ENCODE results near the gene SUPT3H.

The SUPT3H gene

GRCh38 chr6:45371924-45372573, 5.7 kb downstream of the SUPT3H start:
- peak overlapping the region; percentile 12 for H3K27ac Mint-ChIP-seq
- H3K4me1 Mint-ChIP-seq = peaks cover 37% of the 10 kb centered on the region
- no peaks in the 10 kb centered on the region for H3K9me3 Mint-ChIP-seq
- no peaks in the 10 kb centered on the region for H3K27me3 Mint-ChIP-seq
- H3K36me3 Mint-ChIP-seq (ENCODE audit: low read depth) = peaks cover 5% of the 10 kb centered on the region
- no peak for DNase-seq
- peak; percentile 65 for ATAC-seq
- no peak overlapping the region for H3K4me3 Mint-ChIP-seq

GRCh38 chr6:45369870-45370269, 7.9 kb downstream of the SUPT3H start:
- ATAC-seq = no peak
- no peak for DNase-seq
- no peak overlapping the region for H3K4me3 Mint-ChIP-seq
- H3K36me3 Mint-ChIP-seq (ENCODE audit: low read depth) = peaks cover 7% of the 10 kb centered on the region
- H3K4me1 Mint-ChIP-seq = peaks cover 27% of the 10 kb centered on the region
- no peak overlapping the region for H3K27ac Mint-ChIP-seq
- no peaks in the 10 kb centered on the region for H3K27me3 Mint-ChIP-seq
- H3K9me3 Mint-ChIP-seq = no peaks in the 10 kb centered on the region

- no peak overlapping the region for H3K4me3 Mint-ChIP-seq
- no peaks in the 10 kb centered on the region for H3K27me3 Mint-ChIP-seq
- no peak for ATAC-seq
- peaks cover 23% of the 10 kb centered on the region for H3K4me1 Mint-ChIP-seq
- no peaks in the 10 kb centered on the region for H3K9me3 Mint-ChIP-seq
- peaks cover 3% of the 10 kb centered on the region for H3K36me3 Mint-ChIP-seq (ENCODE audit: low read depth)
- DNase-seq = no peak
- no peak overlapping the region for H3K27ac Mint-ChIP-seq
These were observed 9.7 kb downstream of the SUPT3H start for GRCh38 chr6:45367999-45368398.

- H3K9me3 Mint-ChIP-seq = no peaks in the 10 kb centered on the region
- H3K4me3 Mint-ChIP-seq = no peak overlapping the region
- no peak overlapping the region for H3K27ac Mint-ChIP-seq
- H3K4me1 Mint-ChIP-seq = peaks cover 12% of the 10 kb centered on the region
- H3K36me3 Mint-ChIP-seq (ENCODE audit: low read depth) = peaks cover 7% of the 10 kb centered on the region
- ATAC-seq (no peak), DNase-seq (no peak)
- H3K27me3 Mint-ChIP-seq = no peaks in the 10 kb centered on the region
These were observed 11.2 kb downstream of the SUPT3H start for GRCh38 chr6:45366534-45366933.

GRCh38 chr6:45365036-45365435, 12.7 kb downstream of the SUPT3H start:
- Mint-ChIP-seq H3K27me3 (no peaks in the 10 kb centered on the region), H3K4me3 (no peak overlapping the region), H3K9me3 (no peaks in the 10 kb centered on the region), H3K36me3 (ENCODE audit: low read depth) (peaks cover 8% of the 10 kb centered on the region), H3K27ac (no peak overlapping the region), H3K4me1 (peaks cover 8% of the 10 kb centered on the region)
- ATAC-seq = no peak
- DNase-seq = no peak

- DNase-seq = no peak
- no peaks in the 10 kb centered on the region for H3K9me3 Mint-ChIP-seq
- H3K4me1 Mint-ChIP-seq = peaks cover 6% of the 10 kb centered on the region
- no peaks in the 10 kb centered on the region for H3K27me3 Mint-ChIP-seq
- no peak overlapping the region for H3K4me3 Mint-ChIP-seq
- H3K36me3 Mint-ChIP-seq (ENCODE audit: low read depth) = peaks cover 7% of the 10 kb centered on the region
- H3K27ac Mint-ChIP-seq = no peak overlapping the region
- no peak for ATAC-seq
These were observed 13.3 kb downstream of the SUPT3H start for GRCh38 chr6:45364466-45364865.

GRCh38 chr6:45353654-45354053, 24.1 kb downstream of the SUPT3H start:
- Mint-ChIP-seq H3K36me3 (ENCODE audit: low read depth) (peaks cover 16% of the 10 kb centered on the region), H3K9me3 (no peaks in the 10 kb centered on the region), H3K4me3 (no peak overlapping the region), H3K4me1 (peaks cover 21% of the 10 kb centered on the region), H3K27ac (no peak overlapping the region), H3K27me3 (no peaks in the 10 kb centered on the region)
- DNase-seq = no peak
- no peak for ATAC-seq

- ATAC-seq (no peak), DNase-seq (no peak)
- Mint-ChIP-seq H3K4me3 (no peak overlapping the region), H3K9me3 (no peaks in the 10 kb centered on the region), H3K4me1 (peaks cover 21% of the 10 kb centered on the region), H3K36me3 (ENCODE audit: low read depth) (peaks cover 13% of the 10 kb centered on the region), H3K27me3 (no peaks in the 10 kb centered on the region), H3K27ac (no peak overlapping the region)
These were observed 26.1 kb downstream of the SUPT3H start for GRCh38 chr6:45351667-45352066.

- Mint-ChIP-seq H3K4me3 (no peak overlapping the region), H3K4me1 (peaks cover 21% of the 10 kb centered on the region), H3K27ac (no peak overlapping the region), H3K9me3 (no peaks in the 10 kb centered on the region), H3K27me3 (no peaks in the 10 kb centered on the region), H3K36me3 (ENCODE audit: low read depth) (peaks cover 11% of the 10 kb centered on the region)
- DNase-seq = no peak
- no peak for ATAC-seq
These were observed 26.7 kb downstream of the SUPT3H start for GRCh38 chr6:45351076-45351475.

GRCh38 chr6:45350186-45350710, 27.5 kb downstream of the SUPT3H start:
- no peak for ATAC-seq
- no peak for DNase-seq
- H3K27ac Mint-ChIP-seq = no peak overlapping the region
- H3K4me3 Mint-ChIP-seq = no peak overlapping the region
- H3K27me3 Mint-ChIP-seq = no peaks in the 10 kb centered on the region
- H3K4me1 Mint-ChIP-seq = peaks cover 21% of the 10 kb centered on the region
- H3K9me3 Mint-ChIP-seq = no peaks in the 10 kb centered on the region
- peaks cover 13% of the 10 kb centered on the region for H3K36me3 Mint-ChIP-seq (ENCODE audit: low read depth)

- ATAC-seq (no peak), DNase-seq (no peak)
- no peak overlapping the region for H3K27ac Mint-ChIP-seq
These were observed 32.8 kb downstream of the SUPT3H start for GRCh38 chr6:45344900-45345299.

GRCh38 chr6:45328523-45328922, 49.2 kb downstream of the SUPT3H start:
- Mint-ChIP-seq H3K36me3 (ENCODE audit: low read depth) (no peaks in the 10 kb centered on the region), H3K4me3 (peak overlapping the region; percentile 75), H3K9me3 (no peaks in the 10 kb centered on the region), H3K27ac (peak overlapping the region; percentile 75), H3K4me1 (peaks cover 58% of the 10 kb centered on the region), H3K27me3 (no peaks in the 10 kb centered on the region)
- ATAC-seq (no peak), DNase-seq (no peak)

More at GRCh38 chr6:45344900-45345299, 32.8 kb downstream of the SUPT3H start:
- Mint-ChIP-seq H3K4me3 (no peak overlapping the region), H3K4me1 (peaks cover 2% of the 10 kb centered on the region), H3K9me3 (no peaks in the 10 kb centered on the region), H3K27me3 (no peaks in the 10 kb centered on the region), H3K36me3 (ENCODE audit: low read depth) (peaks cover 13% of the 10 kb centered on the region)

GRCh38 chr6:45327956-45328522, 49.7 kb downstream of the SUPT3H start, which contains the start of gene RUNX2:
Gene RUNX2, plus strand, starts transcription at chr6:45328330. Its CDS starts 397 bp downstream, at chr6:45328727.
- Mint-ChIP-seq H3K4me3 (peak within 1 kb of the TSS; percentile 75), H3K36me3 (ENCODE audit: low read depth) (no peaks in the 10 kb centered on the region), H3K27me3 (no peaks in the 10 kb centered on the region), H3K4me1 (peaks cover 63% of the 10 kb centered on the region), H3K27ac (peak within 1 kb of the TSS; percentile 75), H3K9me3 (no peaks in the 10 kb centered on the region)
- ATAC-seq = peak; percentile 88
- peak; percentile 18 for DNase-seq

GRCh38 chr6:45326698-45327417, 50.9 kb downstream of the SUPT3H start:
- Mint-ChIP-seq H3K36me3 (ENCODE audit: low read depth) (no peaks in the 10 kb centered on the region), H3K4me1 (peaks cover 68% of the 10 kb centered on the region), H3K27me3 (no peaks in the 10 kb centered on the region), H3K9me3 (no peaks in the 10 kb centered on the region), H3K27ac (peak overlapping the region; percentile 75), H3K4me3 (no peak overlapping the region)
- ATAC-seq (no peak), DNase-seq (no peak)

Measured in activated naive CD8-positive, alpha-beta T cell treated with anti-CD3 and anti-CD28 coated beads, Interleukin-2, amount 50 U/mL, for 24 hours (primary cell).